Panc1 (cell line): ENCODE measurements around the gene S100A4. TPM values are rescaled to one million over a fixed set of nuclear protein-coding genes. Genes with fewer than 3 reads are reported as not detected.
A peak's percentile ranks its signal among the peaks of the same experiment; 100 is the strongest.

Source experiments
- ATAC-seq: fragments of 200-7000 bp; cut with Tn5 transposase; 2 replicates; pipeline ENCODE4 v1.9.1; 2020; ENCODE audit warnings: mild to moderate bottlenecking, moderate library complexity
- BruUV-seq: library from RNA; stranded (reverse); fragments of 400-500 nt; replicated peaks from 2 replicates; lab custom pipeline; 2021; lab: Mats Ljungman, UMichigan
- CTCF ChIA-PET: fragments of 300-600 bp; sonication (Branson Sonifier 250); formaldehyde crosslinking; loops from one replicate; lab custom pipeline; 2022; ENCODE audit warnings: antibody characterized with exemption; lab: Charles Lee
- POLR2A ChIA-PET: fragments of 300-600 bp; sonication (Branson Sonifier 250); formaldehyde crosslinking; loops from one replicate; lab custom pipeline; 2022; ENCODE audit warnings: antibody characterized with exemption; lab: Charles Lee
- DNase-seq: peaks from one replicate; pipeline ENCODE4 v3.0.0-alpha.2; 2010; ENCODE audit warnings: low read depth, low spot score
- H3K27ac ChIP-seq: 2 replicates; pipeline ENCODE4 v1.5.1; 2011; ENCODE audit warnings: mild to moderate bottlenecking, low read length, inconsistent platforms
- H3K27me3 ChIP-seq: fragments of 200-500 bp; sonication (Bioruptor generic); 2 replicates; pipeline ENCODE4 v1.6.0; 2014; ENCODE audit warnings: low read length, inconsistent platforms; ENCODE audit not compliant: control insufficient read depth, insufficient read depth
- H3K36me3 ChIP-seq: fragments of 200-500 bp; sonication (Bioruptor generic); 2 replicates; pipeline ENCODE4 v1.5.1; 2014; ENCODE audit warnings: inconsistent platforms, mild to moderate bottlenecking, low read length, moderate library complexity; ENCODE audit not compliant: control insufficient read depth, insufficient read depth
- H3K4me1 ChIP-seq: 2 replicates; pipeline ENCODE4 v1.5.1; 2011; ENCODE audit warnings: inconsistent platforms, mild to moderate bottlenecking, low read length, moderate library complexity; ENCODE audit not compliant: control insufficient read depth, insufficient read depth
- H3K4me3 ChIP-seq, 2 experiments: 2 replicates each; pipeline ENCODE4 v1.5.1; 2011 to 2012; ENCODE audit warnings: low read depth in 2 of 2, low read length in 2 of 2, mild to moderate bottlenecking in 2 of 2, inconsistent platforms in 1 of 2, moderate library complexity in 1 of 2
- H3K9me3 ChIP-seq: fragments of 200-500 bp; sonication (Bioruptor generic); 2 replicates; pipeline ENCODE4 v1.5.1; 2014; ENCODE audit warnings: low read depth, mild to moderate bottlenecking, inconsistent platforms, low read length, moderate library complexity; ENCODE audit not compliant: control insufficient read depth, insufficient read depth
- POLR2AphosphoS5 ChIP-seq: IDR thresholded peaks from 2 replicates; pipeline ENCODE4 v1.6.1; 2012; ENCODE audit warnings: mild to moderate bottlenecking, low read depth, low read length, moderate library complexity
- SIN3A ChIP-seq: IDR thresholded peaks from 2 replicates; pipeline ENCODE4 v1.6.1; 2012; ENCODE audit warnings: low read depth, mild to moderate bottlenecking, low read length, moderate library complexity, borderline replicate concordance; ENCODE audit not compliant: insufficient read depth
- TCF7L2 ChIP-seq: IDR thresholded peaks from 2 replicates; pipeline ENCODE4 v1.6.1; 2011; ENCODE audit warnings: mild to moderate bottlenecking, low read depth, low read length, inconsistent platforms
- in situ Hi-C: cut with HindIII; loops from 2 replicates; pipeline ENCODE4 v1.10.0; 2016; ENCODE audit warnings: low sequenced_read_pairs, low pct_unique_long_range_greater_than_20kb
- intact Hi-C: fragments of 100-400 bp; cut with micrococcal nuclease; formaldehyde crosslinking; loops from one replicate; pipeline ENCODE4 v1.10.0; 2022; ENCODE audit not compliant: unreplicated experiment
- total RNA-seq: library from RNA; stranded (reverse); gene quantifications from one replicate; pipeline ENCODE4 v1.2.1, GENCODE V29; 2021; ENCODE audit not compliant: unreplicated experiment
- TF ChIP-seq, protein P1 (sequence below): fragments of 450-650 bp; IDR thresholded peaks from 2 replicates; pipeline ENCODE4 v1.5.1; 2017; ENCODE audit warnings: mild to moderate bottlenecking
- TF ChIP-seq, protein P2 (sequence below), 2 experiments: IDR thresholded peaks; 2 replicates each; pipeline ENCODE4 v1.6.1; 2011 to 2012; ENCODE audit warnings: low read depth in 2 of 2, control low read depth in 1 of 2, low read length in 1 of 2, mild to moderate bottlenecking in 1 of 2, moderate library complexity in 1 of 2; ENCODE audit not compliant: insufficient read depth in 1 of 2

S100A4 gene
- total RNA-seq, 1 experiment from 2014 or later: 773 TPM

DNA sequence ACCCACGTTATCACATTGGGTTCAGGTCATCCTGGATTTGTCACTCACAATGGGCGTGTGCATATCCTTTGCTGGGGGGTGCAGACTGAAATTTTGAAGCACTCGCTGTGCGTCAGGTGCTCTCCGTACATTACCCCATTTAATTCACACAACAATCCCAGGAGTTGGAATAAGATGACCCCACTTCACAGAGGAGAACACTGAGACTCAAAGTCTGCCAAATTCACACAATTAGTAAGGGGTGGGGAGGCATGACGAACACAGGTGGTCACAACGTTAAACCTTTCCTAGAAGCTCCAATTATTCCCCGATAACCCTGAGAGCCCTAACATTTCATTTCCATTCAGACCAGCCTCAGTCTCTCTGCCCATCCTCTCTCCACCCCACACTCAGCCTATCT is 23.9 kb upstream of the S100A4 start:
- Histone ChIP-seq H3K4me1 (peaks cover 44% of the 10 kb centered on the region), H3K36me3 (no peaks in the 10 kb centered on the region), H3K4me3 (no peak overlapping the region), H3K27me3 (no peaks in the 10 kb centered on the region), H3K9me3 (no peaks in the 10 kb centered on the region), H3K27ac (peak overlapping the region; percentile 100)
- intact Hi-C loops (no loop called here), in situ Hi-C loops (no loop called here)
- BruUV-seq: no TSS peak
- TF ChIP-seq, protein P1, sequence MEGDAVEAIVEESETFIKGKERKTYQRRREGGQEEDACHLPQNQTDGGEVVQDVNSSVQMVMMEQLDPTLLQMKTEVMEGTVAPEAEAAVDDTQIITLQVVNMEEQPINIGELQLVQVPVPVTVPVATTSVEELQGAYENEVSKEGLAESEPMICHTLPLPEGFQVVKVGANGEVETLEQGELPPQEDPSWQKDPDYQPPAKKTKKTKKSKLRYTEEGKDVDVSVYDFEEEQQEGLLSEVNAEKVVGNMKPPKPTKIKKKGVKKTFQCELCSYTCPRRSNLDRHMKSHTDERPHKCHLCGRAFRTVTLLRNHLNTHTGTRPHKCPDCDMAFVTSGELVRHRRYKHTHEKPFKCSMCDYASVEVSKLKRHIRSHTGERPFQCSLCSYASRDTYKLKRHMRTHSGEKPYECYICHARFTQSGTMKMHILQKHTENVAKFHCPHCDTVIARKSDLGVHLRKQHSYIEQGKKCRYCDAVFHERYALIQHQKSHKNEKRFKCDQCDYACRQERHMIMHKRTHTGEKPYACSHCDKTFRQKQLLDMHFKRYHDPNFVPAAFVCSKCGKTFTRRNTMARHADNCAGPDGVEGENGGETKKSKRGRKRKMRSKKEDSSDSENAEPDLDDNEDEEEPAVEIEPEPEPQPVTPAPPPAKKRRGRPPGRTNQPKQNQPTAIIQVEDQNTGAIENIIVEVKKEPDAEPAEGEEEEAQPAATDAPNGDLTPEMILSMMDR: no peak
- TF ChIP-seq, protein P2, sequence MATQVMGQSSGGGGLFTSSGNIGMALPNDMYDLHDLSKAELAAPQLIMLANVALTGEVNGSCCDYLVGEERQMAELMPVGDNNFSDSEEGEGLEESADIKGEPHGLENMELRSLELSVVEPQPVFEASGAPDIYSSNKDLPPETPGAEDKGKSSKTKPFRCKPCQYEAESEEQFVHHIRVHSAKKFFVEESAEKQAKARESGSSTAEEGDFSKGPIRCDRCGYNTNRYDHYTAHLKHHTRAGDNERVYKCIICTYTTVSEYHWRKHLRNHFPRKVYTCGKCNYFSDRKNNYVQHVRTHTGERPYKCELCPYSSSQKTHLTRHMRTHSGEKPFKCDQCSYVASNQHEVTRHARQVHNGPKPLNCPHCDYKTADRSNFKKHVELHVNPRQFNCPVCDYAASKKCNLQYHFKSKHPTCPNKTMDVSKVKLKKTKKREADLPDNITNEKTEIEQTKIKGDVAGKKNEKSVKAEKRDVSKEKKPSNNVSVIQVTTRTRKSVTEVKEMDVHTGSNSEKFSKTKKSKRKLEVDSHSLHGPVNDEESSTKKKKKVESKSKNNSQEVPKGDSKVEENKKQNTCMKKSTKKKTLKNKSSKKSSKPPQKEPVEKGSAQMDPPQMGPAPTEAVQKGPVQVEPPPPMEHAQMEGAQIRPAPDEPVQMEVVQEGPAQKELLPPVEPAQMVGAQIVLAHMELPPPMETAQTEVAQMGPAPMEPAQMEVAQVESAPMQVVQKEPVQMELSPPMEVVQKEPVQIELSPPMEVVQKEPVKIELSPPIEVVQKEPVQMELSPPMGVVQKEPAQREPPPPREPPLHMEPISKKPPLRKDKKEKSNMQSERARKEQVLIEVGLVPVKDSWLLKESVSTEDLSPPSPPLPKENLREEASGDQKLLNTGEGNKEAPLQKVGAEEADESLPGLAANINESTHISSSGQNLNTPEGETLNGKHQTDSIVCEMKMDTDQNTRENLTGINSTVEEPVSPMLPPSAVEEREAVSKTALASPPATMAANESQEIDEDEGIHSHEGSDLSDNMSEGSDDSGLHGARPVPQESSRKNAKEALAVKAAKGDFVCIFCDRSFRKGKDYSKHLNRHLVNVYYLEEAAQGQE (IDR thresholded peaks at IDR 0.05; ENCODE audit: insufficient read depth in 1 of 2, low read depth in 2 of 2, low read length in 1 of 2): no peak
- no peak for TF ChIP-seq POLR2AphosphoS5
- TF ChIP-seq TCF7L2: no peak
- TF ChIP-seq SIN3A: no peak
- ChIA-PET CTCF (interaction anchor here (0.6 to 1.1 kb wide), 2 partner anchors 36 to 37 kb away, joined by 3 read pairs; no protein-coding TSS in a partner anchor), POLR2A (no interaction called here)
- ATAC-seq: no peak
- no peak for DNase-seq

DNA sequence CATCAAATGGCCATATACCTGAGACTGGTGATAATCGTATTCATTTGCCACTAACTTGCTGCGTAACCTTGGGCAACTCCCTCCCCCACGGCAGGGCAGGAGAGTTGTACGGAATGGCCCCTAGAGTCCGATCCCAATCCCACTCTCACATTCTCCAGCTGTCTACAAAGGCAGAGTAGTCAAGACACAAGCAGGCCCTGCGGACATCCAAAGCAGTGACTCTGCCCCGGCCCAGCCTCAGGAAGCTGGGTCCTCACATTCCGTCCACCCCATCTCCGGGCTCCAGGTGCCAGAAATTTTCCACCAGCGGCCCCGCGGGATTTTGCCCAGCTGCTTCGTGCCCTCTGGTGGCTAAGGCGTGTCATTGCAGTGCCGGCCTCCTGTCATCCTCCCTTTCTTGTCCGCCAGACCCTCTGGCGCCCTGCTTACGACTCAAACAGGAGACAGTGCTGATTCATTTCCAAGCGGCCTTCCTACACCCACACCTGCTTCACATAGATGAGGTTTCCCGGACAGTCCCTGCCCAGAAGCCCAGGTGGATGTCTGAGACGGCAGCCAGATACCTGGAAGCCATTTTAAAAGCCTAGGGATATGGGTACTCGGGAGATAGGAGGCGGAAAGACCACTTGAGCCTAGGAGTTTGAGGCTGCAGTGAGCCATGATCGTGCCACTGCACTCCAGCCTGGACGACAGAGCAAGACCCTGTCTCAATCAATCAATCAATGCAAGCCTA is 22.9 kb upstream of the S100A4 start:
- ChIA-PET POLR2A (interaction anchor here (0.5 to 1.2 kb wide), 5 partner anchors 28 to 180 kb away, joined by 3 to 9 read pairs (median 3); partner anchors contain the start of genes S100A5 and S100A6), CTCF (interaction anchor here (1.1 to 1.7 kb wide), 5 partner anchors 22 to 215 kb away, joined by 3 to 16 read pairs (median 9); partner anchors contain the start of gene S100A6)
- H3K27me3 ChIP-seq: no peaks in the 10 kb centered on the region
- peaks cover 53% of the 10 kb centered on the region for H3K4me1 ChIP-seq
- in situ Hi-C loops (no loop called here), intact Hi-C loops (loop anchor here (1.0 kb wide), 2 partner anchors 35 to 57 kb away; no protein-coding TSS in a partner anchor)
- TF ChIP-seq, protein P1: peak; percentile 97
- 0 out of 2 replicates have a peak, but pooled peaks have one; percentile 52 for TF ChIP-seq SIN3A
- peak; percentile 52; the same call in 1 of the 2 replicates for TF ChIP-seq POLR2AphosphoS5
- TF ChIP-seq, protein P2 (IDR thresholded peaks at IDR 0.05; ENCODE audit: insufficient read depth in 1 of 2, low read depth in 2 of 2, low read length in 1 of 2): 0 out of 4 replicates have a peak, but pooled peaks of 1 of the 2 experiments have one; percentile 31
- TF ChIP-seq TCF7L2: no peak
- no TSS peak for BruUV-seq
- peak overlapping the region; percentile 100 for H3K27ac ChIP-seq
- H3K36me3 ChIP-seq: no peaks in the 10 kb centered on the region
- no peaks in the 10 kb centered on the region for H3K9me3 ChIP-seq
- ATAC-seq (peak; percentile 49), DNase-seq (peak; percentile 85)
- H3K4me3 ChIP-seq: peak overlapping the region; percentile 4 to 43
